Fibroblast of mammary gland (primary cell): ENCODE measurements around the gene HSF4.

ENCODE experiments used
- DNase-seq: peaks from one replicate; pipeline ENCODE4 v3.0.0-alpha.2; 2010; ENCODE audit warnings: low read depth
- H3K4me3 ChIP-seq: 2 replicates; pipeline ENCODE4 v1.5.1; 2011; ENCODE audit warnings: low read depth, mild to moderate bottlenecking, low read length, moderate library complexity; ENCODE audit not compliant: control insufficient read depth
- CTCF ChIP-seq: conservative IDR thresholded peaks from 2 replicates; pipeline ENCODE4 v1.5.1; 2011; ENCODE audit warnings: low read depth, low read length, inconsistent platforms; ENCODE audit not compliant: control insufficient read depth, insufficient read depth

HSF4 gene

GRCh38 chr16:67128417-67128816 is 36.1 kb upstream of the HSF4 start:
- TF ChIP-seq CTCF: no peak
- DNase-seq: no peak
- H3K4me3 ChIP-seq: no peak overlapping the region

- H3K4me3 ChIP-seq: no peak overlapping the region
- DNase-seq: no peak
- no peak for TF ChIP-seq CTCF
Measured at GRCh38 chr16:67128887-67129286, 35.7 kb upstream of the HSF4 start.

- DNase-seq: no peak
- H3K4me3 ChIP-seq: no peak overlapping the region
- TF ChIP-seq CTCF: no peak
Measured at GRCh38 chr16:67129422-67129821, 35.1 kb upstream of the HSF4 start.

GRCh38 chr16:67137605-67138004 is 26.9 kb upstream of the HSF4 start:
- H3K4me3 ChIP-seq: no peak overlapping the region
- TF ChIP-seq CTCF: no peak
- no peak for DNase-seq

- no peak for TF ChIP-seq CTCF
- H3K4me3 ChIP-seq: no peak overlapping the region
- DNase-seq: no peak
Measured at GRCh38 chr16:67141391-67141790, 23.2 kb upstream of the HSF4 start.

- no peak overlapping the region for H3K4me3 ChIP-seq
- TF ChIP-seq CTCF: no peak
- DNase-seq: no peak
Measured at GRCh38 chr16:67142342-67142741, 22.2 kb upstream of the HSF4 start.

GRCh38 chr16:67144943-67145342 is 19.6 kb upstream of the HSF4 start:
- no peak for DNase-seq
- TF ChIP-seq CTCF: no peak
- H3K4me3 ChIP-seq: no peak overlapping the region
